GM18508 (cell line): ENCODE results near the gene RHCE.
A peak's percentile ranks its signal among the peaks of the same experiment; 100 is the strongest.
"Not testable (repeated sequence)": the region's sequence is repeated elsewhere in the genome, so short reads cannot be mapped to it uniquely, and the experiment has no call there.

ENCODE experiments used
- ATAC-seq: cut with Tn5 transposase; IDR thresholded peaks from one replicate; pipeline ENCODE4 v1.9.1; 2021; ENCODE audit warnings: moderate number of reproducible peaks; ENCODE audit not compliant: insufficient read depth, unreplicated experiment

RHCE gene

DNA sequence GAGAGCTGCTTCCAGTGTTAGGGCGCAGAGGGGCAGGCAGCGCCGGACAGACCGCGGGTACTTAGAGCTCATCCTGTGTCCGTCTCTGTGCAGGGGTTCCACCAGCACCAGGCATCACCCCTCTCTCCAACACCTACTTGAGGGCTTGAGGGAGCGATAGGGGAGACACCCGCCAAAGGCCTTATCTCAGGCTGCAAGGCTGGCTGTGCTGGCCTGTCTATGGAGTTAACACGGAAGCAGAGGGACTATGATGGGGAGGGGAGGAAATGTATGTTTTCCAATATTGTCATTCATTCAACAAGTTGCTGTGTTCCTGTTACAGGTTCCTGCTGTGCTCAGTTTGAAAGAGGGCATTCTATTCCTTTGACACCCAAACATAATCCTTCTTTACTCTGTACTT is at the start of gene RHCE:
Gene RHCE, minus strand, starts transcription at position 111 of the 400 bp plus-strand sequence. Its CDS starts 39 bp downstream, at position 72.
- not testable (repeated sequence) for ATAC-seq

GRCh38 chr1:25469177-25469576 is 48.6 kb upstream of the RHCE start:
- no peak for ATAC-seq

DNA sequence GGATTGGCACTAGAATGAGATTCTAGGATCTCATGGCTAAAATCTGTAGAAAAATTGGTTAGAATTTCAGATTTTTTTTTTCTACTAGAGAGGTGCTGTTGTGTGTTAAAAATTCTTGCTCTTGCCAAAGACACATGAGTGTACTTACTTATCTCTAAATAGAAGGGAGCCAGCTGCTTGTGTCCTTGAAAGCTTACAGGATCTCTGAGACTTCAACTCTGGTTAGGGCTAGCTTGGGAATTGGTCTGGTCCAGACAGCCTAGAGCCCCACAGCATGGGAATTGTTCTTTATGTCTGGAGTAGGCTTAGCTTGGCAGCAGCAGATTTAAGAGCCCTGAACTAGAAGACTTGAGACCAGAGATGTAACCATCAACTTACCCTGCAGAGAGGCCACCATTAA is 47.4 kb upstream of the RHCE start:
- ATAC-seq = no peak

DNA sequence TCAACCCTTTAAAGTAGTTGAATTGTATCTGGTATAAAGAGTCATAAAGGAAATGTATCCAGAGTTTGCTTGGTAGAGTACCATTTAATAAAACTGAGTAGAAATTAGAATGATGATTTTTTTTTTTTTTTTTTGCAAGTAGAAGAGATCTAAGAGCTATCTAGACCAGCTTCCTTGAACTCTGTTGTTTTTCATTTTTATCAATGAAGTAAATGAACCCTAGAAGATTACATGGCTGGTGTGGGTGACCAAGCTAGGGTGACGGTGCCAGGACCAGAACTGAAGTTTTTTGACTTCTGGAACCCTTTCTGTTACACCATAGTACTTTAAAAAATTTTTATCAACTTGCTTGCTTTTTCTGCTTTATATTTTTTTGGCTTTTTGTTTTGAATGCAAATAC is 47.0 kb upstream of the RHCE start:
- ATAC-seq = no peak

DNA sequence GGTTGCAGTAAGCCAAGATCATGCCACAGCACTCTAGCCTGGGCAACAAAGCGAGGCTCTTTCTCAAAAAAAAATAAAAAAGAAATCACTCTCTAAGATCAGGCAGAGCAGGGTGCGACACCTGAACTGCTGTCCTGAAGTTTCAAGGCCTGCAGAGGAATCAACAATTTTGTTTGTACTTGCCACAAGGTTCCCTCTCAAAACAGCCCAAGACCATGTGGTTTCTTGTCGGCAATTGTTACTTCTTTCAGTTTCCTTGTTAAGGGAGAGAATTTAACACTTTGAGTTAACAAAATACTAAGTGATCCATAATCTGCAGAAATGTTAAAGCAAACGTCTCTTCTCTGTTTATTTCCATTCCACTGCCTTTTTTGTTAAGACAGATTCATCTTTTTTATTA is 46.6 kb upstream of the RHCE start:
- no peak for ATAC-seq

GRCh38 chr1:25462732-25463131 is 42.1 kb upstream of the RHCE start:
- ATAC-seq = no peak

DNA sequence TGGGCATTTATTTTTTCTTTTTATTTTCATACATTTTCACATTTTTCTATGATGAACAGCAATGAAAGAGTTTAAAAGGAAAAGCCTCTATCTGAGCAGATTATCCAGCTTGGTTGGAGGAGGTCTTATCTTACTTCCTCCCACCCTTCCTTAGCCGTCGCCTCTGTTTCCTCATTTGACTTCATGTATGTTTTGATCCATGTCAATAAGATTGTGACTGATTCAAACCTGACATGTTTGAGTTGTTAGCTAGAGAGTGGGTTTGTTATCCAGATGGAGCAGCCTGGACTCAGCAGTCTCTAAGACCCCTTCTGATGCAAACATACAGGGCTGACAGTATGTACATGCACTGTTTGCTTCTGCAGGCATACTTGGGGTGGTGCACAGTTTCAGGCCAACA is 41.2 kb upstream of the RHCE start:
- ATAC-seq = no peak

DNA sequence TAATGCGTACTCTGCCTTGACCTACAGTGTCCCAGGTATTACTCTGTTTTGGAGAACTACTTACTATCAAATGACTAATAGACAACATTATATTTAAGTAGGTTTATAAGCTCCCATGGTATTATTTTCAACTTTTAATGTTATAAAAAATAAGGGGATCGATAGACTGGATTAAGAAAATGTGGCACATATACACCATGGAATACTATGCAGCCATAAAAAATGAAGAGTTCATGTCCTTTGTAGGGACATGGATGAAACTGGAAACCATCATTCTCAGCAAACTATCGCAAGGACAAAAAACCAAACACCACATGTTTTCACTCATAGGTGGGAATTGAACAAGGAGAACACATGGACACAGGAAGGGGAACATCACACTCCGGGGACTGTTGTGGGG is 40.2 kb upstream of the RHCE start:
- ATAC-seq = not testable (repeated sequence)

- no peak for ATAC-seq
Measured at GRCh38 chr1:25460020-25460419, 39.4 kb upstream of the RHCE start.

DNA sequence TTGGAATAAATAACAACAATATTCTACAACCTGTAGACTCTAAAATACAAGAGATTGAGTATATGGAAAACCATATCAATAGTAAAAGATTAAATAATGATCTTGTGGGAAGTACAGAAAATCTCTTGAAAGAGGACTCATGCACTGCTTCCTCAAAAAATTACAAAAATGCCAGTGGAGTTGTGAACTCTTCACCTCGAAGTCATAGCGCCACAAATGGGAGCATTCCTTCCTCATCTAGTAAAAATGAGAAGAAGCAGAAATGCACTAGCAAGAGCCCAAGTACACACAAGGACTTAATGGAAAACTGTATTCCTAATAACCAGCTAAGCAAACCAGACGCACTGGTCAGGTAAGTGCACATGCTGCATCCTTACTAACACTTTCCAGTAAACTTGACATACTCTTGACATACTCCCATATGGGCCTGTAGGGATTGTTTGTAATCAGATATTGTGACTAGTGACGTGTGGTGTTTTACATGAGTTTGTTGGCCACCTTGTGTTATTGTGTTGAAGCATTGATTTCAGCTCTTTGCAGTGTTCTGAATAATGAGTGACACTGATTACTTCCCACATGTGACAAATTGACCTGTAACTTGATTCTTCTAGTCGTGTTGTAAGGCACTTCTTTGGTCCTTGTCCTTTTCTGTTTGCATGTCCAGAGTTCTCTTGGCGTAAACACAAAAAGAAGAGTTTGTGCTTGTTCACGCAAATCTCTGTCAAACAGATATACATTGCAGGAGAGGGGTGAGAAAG is 38.1 kb upstream of the RHCE start:
- no peak for ATAC-seq

DNA sequence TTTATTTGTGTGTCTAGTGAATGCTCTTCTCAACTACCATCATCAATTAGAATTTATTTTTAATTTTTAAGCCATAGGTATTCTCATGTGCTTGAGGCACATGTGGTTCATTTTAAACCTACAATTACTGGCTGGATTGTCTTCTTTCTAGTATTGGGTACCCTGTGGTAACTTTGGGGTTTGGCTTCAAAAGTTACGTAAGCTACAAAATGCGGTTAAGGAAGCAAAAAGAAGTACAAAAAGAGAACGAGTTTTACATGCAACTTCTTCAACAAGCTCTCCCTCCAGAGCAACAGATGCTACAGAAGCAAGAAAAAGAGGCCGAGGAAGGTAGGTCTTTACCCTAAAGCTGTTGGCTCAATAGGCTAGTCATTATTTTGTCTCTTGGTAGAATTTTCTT is 35.9 kb upstream of the RHCE start:
- ATAC-seq = no peak

DNA sequence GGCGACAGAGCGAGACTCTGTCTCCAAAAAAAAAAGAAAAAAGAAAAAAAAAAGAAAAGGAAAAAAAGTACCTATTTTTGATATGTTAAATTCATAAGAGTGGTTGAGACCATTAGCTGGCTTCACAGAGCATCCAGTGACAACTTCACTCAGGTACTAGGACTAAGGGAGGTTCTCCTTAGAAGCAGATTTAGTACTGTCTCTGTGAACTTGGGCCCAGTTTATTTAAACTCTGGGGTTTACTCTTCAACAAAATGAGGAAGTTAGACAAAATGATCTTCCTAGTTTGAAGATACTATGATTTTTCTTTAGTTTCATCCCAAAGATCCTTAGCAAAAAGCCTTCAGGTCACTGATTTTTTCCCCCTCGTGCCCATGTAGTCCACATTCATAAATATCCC is 31.3 kb upstream of the RHCE start:
- ATAC-seq = no peak

- ATAC-seq = no peak
Measured at GRCh38 chr1:25450891-25451290, 30.3 kb upstream of the RHCE start.

DNA sequence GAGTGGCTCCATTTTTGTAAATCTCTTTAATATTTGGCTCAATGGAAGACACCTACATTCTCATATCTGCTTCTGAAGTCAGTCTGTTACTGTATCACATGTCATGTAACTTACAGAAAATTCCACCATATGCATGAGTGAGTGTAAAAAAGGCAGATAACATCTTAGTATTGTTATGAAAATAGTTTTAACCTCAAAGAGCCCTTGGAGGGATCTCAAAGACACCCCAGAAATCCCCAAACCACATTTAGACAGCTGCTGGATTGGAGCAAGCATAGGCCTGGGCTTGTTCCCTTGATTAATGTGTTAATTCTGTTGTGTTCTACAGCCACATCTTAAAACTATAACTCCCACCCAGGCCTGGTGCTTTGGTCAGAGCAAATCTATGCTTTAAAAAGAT is 26.9 kb upstream of the RHCE start:
- ATAC-seq = peak; percentile 59

DNA sequence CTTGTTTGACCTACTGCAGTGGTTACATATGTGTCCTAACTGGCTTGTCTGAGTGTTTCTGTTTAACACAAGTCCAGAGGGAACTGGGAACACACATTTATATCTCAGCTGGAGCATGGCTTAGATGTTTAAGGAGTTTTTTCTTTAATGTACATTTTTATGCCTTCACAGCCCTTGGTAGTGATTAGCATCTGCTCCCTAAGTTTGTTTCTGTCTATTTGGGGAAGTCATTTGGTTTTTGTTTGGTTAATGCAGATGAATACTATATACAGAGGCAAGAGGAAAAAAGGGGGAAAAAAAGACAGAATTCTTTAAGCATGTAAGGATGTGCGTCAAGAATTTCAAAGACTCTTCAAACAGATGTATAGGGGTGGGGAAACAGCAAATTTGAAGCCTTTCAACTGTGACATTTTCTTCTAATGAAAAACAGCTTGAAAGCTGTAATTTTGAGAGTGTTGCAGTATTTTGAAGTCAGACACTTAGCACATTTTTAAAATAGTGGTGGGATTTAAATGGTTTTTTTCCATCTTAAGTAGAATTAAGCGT is 25.4 kb upstream of the RHCE start:
- no peak for ATAC-seq

DNA sequence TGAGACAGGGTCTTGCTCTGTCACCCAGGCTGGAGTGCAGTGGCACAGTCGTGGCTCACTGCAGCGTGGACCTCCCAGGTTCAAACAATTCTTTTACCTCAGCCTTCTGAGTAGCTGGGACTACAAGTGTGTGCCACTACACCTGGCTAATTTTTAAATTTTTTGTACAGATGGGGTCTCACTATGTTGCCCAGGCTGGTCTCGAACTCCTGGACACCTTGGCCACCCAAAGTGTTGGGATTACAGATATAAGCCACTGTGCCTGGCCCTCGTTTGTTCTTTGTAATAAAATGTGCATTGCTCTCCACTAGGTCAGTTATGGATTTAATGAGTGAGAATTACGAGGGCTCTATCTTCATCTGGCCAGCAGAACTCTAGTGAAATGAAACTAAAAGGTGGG is 24.0 kb upstream of the RHCE start:
- ATAC-seq = not testable (repeated sequence)

GRCh38 chr1:25443030-25443699 is 22.5 kb upstream of the RHCE start:
- no peak for ATAC-seq

- ATAC-seq = no peak
Measured at GRCh38 chr1:25442178-25442577, 21.6 kb upstream of the RHCE start.

- ATAC-seq = no peak
Measured at GRCh38 chr1:25439287-25439686, 18.7 kb upstream of the RHCE start.

- no peak for ATAC-seq
Measured at GRCh38 chr1:25437672-25438071, 17.0 kb upstream of the RHCE start.

GRCh38 chr1:25435397-25436108 is 14.9 kb upstream of the RHCE start:
- no peak for ATAC-seq
